ENCODE results near the gene NRXN2.
"Not testable (repeated sequence)": the region's sequence is repeated elsewhere in the genome, so short reads cannot be mapped to it uniquely, and the experiment has no call there.

NRXN2 gene

GRCh38 chr11:64581057-64581523 lies 141.9 kb downstream of the NRXN2 start:
- DNase-seq, result no peak

- no peak for DNase-seq
These were observed 142.6 kb downstream of the NRXN2 start for GRCh38 chr11:64580412-64580811.

GRCh38 chr11:64577202-64577601 lies 145.8 kb downstream of the NRXN2 start:
- DNase-seq, result no peak

GRCh38 chr11:64572143-64572542 lies 150.9 kb downstream of the NRXN2 start:
- no peak for DNase-seq

GRCh38 chr11:64571410-64572091 lies 151.4 kb downstream of the NRXN2 start:
- no peak for DNase-seq

- DNase-seq, result no peak
These were observed 152.0 kb downstream of the NRXN2 start for GRCh38 chr11:64571050-64571409.

- DNase-seq, result no peak
These were observed 152.7 kb downstream of the NRXN2 start for GRCh38 chr11:64570341-64570740.

GRCh38 chr11:64569300-64569970 lies 153.6 kb downstream of the NRXN2 start:
- no peak for DNase-seq

- no peak for DNase-seq
These were observed 154.3 kb downstream of the NRXN2 start for GRCh38 chr11:64568584-64569140.

- no peak for DNase-seq
These were observed 154.9 kb downstream of the NRXN2 start for GRCh38 chr11:64568041-64568571.

GRCh38 chr11:64566915-64567891 lies 155.8 kb downstream of the NRXN2 start:
- no peak for DNase-seq

GRCh38 chr11:64566042-64566914 lies 156.7 kb downstream of the NRXN2 start:
- no peak for DNase-seq

- no peak for DNase-seq
These were observed 157.8 kb downstream of the NRXN2 start for GRCh38 chr11:64564947-64565889.

GRCh38 chr11:64564419-64564818 lies 158.6 kb downstream of the NRXN2 start:
- DNase-seq, result no peak

- no peak for DNase-seq
These were observed 159.0 kb downstream of the NRXN2 start for GRCh38 chr11:64563966-64564365.

GRCh38 chr11:64562723-64563351 lies 160.2 kb downstream of the NRXN2 start:
- no peak for DNase-seq

- no peak for DNase-seq
These were observed 160.8 kb downstream of the NRXN2 start for GRCh38 chr11:64561984-64562722.

- not testable (repeated sequence) for DNase-seq
These were observed 161.6 kb downstream of the NRXN2 start for GRCh38 chr11:64561429-64561828.

- no peak for DNase-seq
These were observed 162.1 kb downstream of the NRXN2 start for GRCh38 chr11:64560941-64561340.

Data from CD4-positive, alpha-beta T cell treated with Interleukin-15 for 1 hour (primary cell).